Measurements from ENCODE around the gene CMSS1.

- TF ChIP-seq CTCF (IDR thresholded peaks at IDR 0.05) (peak in 3 of 6 experiments; percentile 25 to 38 (median 29)), POLR2A (IDR thresholded peaks at IDR 0.05) (no peak)
Observed at GRCh38 chr3:99789011-99789721, 28.5 kb upstream of the CMSS1 start.

Data from Peyer's patch (tissue), 4 donors.